K562 (cell line): ENCODE measurements around the gene GRB2. TPM values are rescaled to one million over a fixed set of nuclear protein-coding genes. Genes with fewer than 3 reads are reported as not detected.

Experiments used
- ASH1L ChIP-seq: fragments of 450-650 bp; IDR thresholded peaks from 2 replicates; pipeline ENCODE4 v1.6.1; 2018; ENCODE audit warnings: borderline replicate concordance, mild to moderate bottlenecking, low read depth; ENCODE audit not compliant: partially characterized antibody
- BCOR ChIP-seq: fragments of 450-650 bp; IDR thresholded peaks from 2 replicates; pipeline ENCODE4 v1.6.1; 2016
- CAMTA2 ChIP-seq: fragments of 250-450 bp; sonication (Bioruptor Pico); conservative IDR thresholded peaks from 2 replicates; pipeline ENCODE4 v1.5.1; 2022
- CBX3 ChIP-seq, 2 experiments: IDR thresholded peaks; 1 replicate in 1 of 2; 2 replicates in 1 of 2; pipeline ENCODE4 v1.6.1; 2012; ENCODE audit warnings: inconsistent platforms in 2 of 2, low read length in 2 of 2, borderline replicate concordance in 1 of 2, control low read depth in 1 of 2
- CHD2 ChIP-seq: IDR thresholded peaks from 2 replicates; pipeline ENCODE4 v1.6.1; 2011; ENCODE audit warnings: low read depth, low read length
- EWSR1 ChIP-seq: fragments of 450-650 bp; IDR thresholded peaks from 2 replicates; pipeline ENCODE4 v1.6.1; 2018; ENCODE audit warnings: borderline replicate concordance, mild to moderate bottlenecking, low read depth, moderate library complexity; ENCODE audit not compliant: partially characterized antibody
- FOXA1 ChIP-seq: fragments of 450-650 bp; IDR thresholded peaks from 2 replicates; pipeline ENCODE4 v1.6.1; 2016; ENCODE audit warnings: mild to moderate bottlenecking, borderline replicate concordance
- HDAC8 ChIP-seq: fragments of 450-650 bp; IDR thresholded peaks from 2 replicates; pipeline ENCODE4 v1.6.1; 2016; ENCODE audit warnings: mild to moderate bottlenecking, missing genetic modification characterization, moderate library complexity, missing compliant biosample characterization
- MYC ChIP-seq, 2 experiments: fragments of 250-450 bp in 1 of 2; sonication (Bioruptor Pico) in 1 of 2; IDR thresholded peaks; 2 replicates each; pipeline versions ENCODE4 v1.5.1 to v1.6.1; 2012 to 2021; ENCODE audit warnings: low read depth in 2 of 2, borderline replicate concordance in 1 of 2, improper control_type of control experiment in 1 of 2, low read length in 1 of 2, mild to moderate bottlenecking in 1 of 2, moderate library complexity in 1 of 2
- NFIX ChIP-seq: fragments of 250-450 bp; sonication (Bioruptor Pico); IDR thresholded peaks from 2 replicates; pipeline ENCODE4 v1.4.0; 2020; ENCODE audit warnings: low read depth, mild to moderate bottlenecking, moderate library complexity
- SETDB1 ChIP-seq: IDR thresholded peaks from one replicate; pipeline ENCODE4 v1.6.1; 2012; ENCODE audit warnings: low read length, control low read depth, inconsistent platforms
- SIX5 ChIP-seq, 2 experiments: IDR thresholded peaks; 2 replicates each; pipeline ENCODE4 v1.6.1; 2011; ENCODE audit warnings: low read length in 2 of 2, borderline replicate concordance in 1 of 2, low read depth in 1 of 2, mild to moderate bottlenecking in 1 of 2, moderate library complexity in 1 of 2; ENCODE audit not compliant: insufficient read depth in 1 of 2
- STAT5B ChIP-seq: fragments of 250-450 bp; sonication (Bioruptor Pico); IDR thresholded peaks from 2 replicates; pipeline ENCODE4 v1.8.0; 2021; ENCODE audit warnings: mild to moderate bottlenecking, inconsistent platforms
- U2AF1 ChIP-seq: fragments of 200-400 bp; formaldehyde crosslinking; optimal IDR thresholded peaks from 2 replicates; pipeline ENCODE3; 2017; ENCODE audit warnings: mild to moderate bottlenecking, low read depth, low read length, moderate library complexity
- ZNF274 ChIP-seq: IDR thresholded peaks from 2 replicates; pipeline ENCODE4 v1.6.1; 2011; ENCODE audit warnings: low read depth, mild to moderate bottlenecking, low read length, moderate library complexity, borderline replicate concordance
- polyA plus RNA-seq, 8 experiments: library from polyadenylated mRNA; depleted of rRNA in 4 of 8; stranded (reverse) in 5 of 8; unstranded in 3 of 8; fragments of >200 nt; fragmentation: Nextera tagmentation in 2 of 8; fragmentation: Illumina TruSeq in 1 of 8; extraction: Ambion mirVana in 2 of 8; extraction: Trizol in 1 of 8; gene quantifications; 2 replicates each; pipeline versions ENCODE4 v1.2.1 to v1.2.3, GENCODE V29; 2011 to 2014; ENCODE audit warnings: inconsistent platforms in 1 of 8, missing spikeins in 1 of 8
- total RNA-seq, 7 experiments: library from RNA; depleted of rRNA in 6 of 7; stranded (reverse); fragments of >200 nt in 6 of 7; fragmentation: Illumina TruSeq in 2 of 7; extraction: Trizol in 2 of 7; gene quantifications; 2 replicates each; pipeline versions ENCODE4 v1.2.1 to v1.2.3, GENCODE V29; 2011 to 2021; ENCODE audit warnings: low replicate concordance in 1 of 7
- TF ChIP-seq, protein P1 (sequence below): fragments of 250-450 bp; sonication (Bioruptor Pico); IDR thresholded peaks from 2 replicates; pipeline ENCODE4 v1.4.0; 2020; ENCODE audit warnings: mild to moderate bottlenecking
- TF ChIP-seq, protein P2 (sequence below): fragments of 200-800 bp; sonication (Bioruptor generic); IDR thresholded peaks from 2 replicates; pipeline ENCODE4 v1.6.1; 2017; ENCODE audit warnings: missing genetic modification characterization, missing compliant biosample characterization
- TF ChIP-seq, protein P3 (sequence below): sonication (generic); formaldehyde crosslinking; IDR thresholded peaks from 2 replicates; pipeline ENCODE4 v1.8.1; 2022; ENCODE audit warnings: missing genetic modification reagents
- TF ChIP-seq, protein P4 (sequence below): sonication (generic); formaldehyde crosslinking; IDR thresholded peaks from 2 replicates; pipeline ENCODE4 v1.8.0; 2022; ENCODE audit warnings: missing genetic modification reagents, mild to moderate bottlenecking, moderate library complexity, borderline replicate concordance
- TF ChIP-seq, protein P5 (sequence below): fragments of 450-650 bp; formaldehyde crosslinking; IDR thresholded peaks from 2 replicates; pipeline ENCODE4 v1.4.0; 2022; ENCODE audit warnings: missing genetic modification characterization

Gene GRB2
- total and polyA plus RNA-seq, 9 of the 15 experiments (the other 6 are each of a cell fraction or from before 2014, with no cell fraction given): 57.2 to 136 (median 84.8) TPM

DNA sequence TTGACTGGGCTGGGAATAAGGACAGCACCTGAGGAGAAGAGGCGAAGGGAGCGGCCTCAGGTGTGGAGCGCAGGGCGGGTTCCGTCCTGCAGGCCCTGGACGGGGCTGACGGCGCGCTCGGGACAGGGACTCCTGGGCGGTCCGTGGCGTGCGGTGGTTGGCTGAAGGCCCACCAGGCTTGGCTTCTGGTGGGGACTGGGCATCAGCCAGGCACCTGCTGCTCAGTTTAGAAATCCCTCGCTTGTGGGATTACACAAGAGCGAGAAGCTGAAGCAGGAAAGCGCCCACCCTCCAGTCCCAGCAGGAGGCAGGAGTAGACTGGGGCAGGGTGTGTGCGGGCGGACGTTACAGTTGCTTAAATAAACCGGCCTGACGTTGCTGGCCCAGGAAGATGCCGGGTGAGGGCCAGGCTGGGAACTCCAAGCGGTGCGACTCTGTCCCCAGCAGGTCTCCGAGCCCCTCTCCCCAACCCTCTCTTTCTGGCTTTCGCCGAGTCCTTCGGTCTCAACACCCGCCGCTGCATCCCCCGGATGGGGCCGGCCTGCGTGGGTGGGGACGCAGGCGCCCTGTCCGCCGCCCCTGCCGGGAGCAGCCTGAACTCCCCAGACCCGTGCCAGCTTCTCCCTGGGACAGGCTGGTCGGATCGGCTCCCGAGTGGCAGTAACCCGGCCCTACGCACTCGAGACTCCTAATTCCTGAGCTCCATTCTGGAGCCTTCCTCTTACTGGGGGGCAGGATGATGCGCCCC, 135.1 kb downstream of the GRB2 start (continued):
- TF ChIP-seq, protein P1, sequence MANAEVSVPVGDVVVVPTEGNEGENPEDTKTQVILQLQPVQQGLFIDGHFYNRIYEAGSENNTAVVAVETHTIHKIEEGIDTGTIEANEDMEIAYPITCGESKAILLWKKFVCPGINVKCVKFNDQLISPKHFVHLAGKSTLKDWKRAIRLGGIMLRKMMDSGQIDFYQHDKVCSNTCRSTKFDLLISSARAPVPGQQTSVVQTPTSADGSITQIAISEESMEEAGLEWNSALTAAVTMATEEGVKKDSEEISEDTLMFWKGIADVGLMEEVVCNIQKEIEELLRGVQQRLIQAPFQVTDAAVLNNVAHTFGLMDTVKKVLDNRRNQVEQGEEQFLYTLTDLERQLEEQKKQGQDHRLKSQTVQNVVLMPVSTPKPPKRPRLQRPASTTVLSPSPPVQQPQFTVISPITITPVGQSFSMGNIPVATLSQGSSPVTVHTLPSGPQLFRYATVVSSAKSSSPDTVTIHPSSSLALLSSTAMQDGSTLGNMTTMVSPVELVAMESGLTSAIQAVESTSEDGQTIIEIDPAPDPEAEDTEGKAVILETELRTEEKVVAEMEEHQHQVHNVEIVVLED (CRISPR knock-in tag): no peak
- TF ChIP-seq CHD2: no peak
- no peak for TF ChIP-seq ASH1L
- no peak for TF ChIP-seq EWSR1
- TF ChIP-seq NFIX (CRISPR knock-in tag): no peak
- TF ChIP-seq, protein P2, sequence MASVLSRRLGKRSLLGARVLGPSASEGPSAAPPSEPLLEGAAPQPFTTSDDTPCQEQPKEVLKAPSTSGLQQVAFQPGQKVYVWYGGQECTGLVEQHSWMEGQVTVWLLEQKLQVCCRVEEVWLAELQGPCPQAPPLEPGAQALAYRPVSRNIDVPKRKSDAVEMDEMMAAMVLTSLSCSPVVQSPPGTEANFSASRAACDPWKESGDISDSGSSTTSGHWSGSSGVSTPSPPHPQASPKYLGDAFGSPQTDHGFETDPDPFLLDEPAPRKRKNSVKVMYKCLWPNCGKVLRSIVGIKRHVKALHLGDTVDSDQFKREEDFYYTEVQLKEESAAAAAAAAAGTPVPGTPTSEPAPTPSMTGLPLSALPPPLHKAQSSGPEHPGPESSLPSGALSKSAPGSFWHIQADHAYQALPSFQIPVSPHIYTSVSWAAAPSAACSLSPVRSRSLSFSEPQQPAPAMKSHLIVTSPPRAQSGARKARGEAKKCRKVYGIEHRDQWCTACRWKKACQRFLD (CRISPR knock-in tag): peak; percentile 63; the same call in 1 of the 2 replicates
- no peak for TF ChIP-seq CBX3 (IDR thresholded peaks at IDR 0.05; ENCODE audit: borderline replicate concordance in 1 of 2, low read length in 2 of 2)
- 0 out of 2 replicates have a peak, but pooled peaks have one; percentile 12 for TF ChIP-seq MYC (IDR thresholded peaks at IDR 0.05; ENCODE audit: low read depth, low read length)
- TF ChIP-seq MYC (CRISPR knock-in tag; IDR thresholded peaks at IDR 0.05; ENCODE audit: borderline replicate concordance, low read depth): peak; percentile 75; the same call in 1 of the 2 replicates
- no peak for TF ChIP-seq SIX5 (IDR thresholded peaks at IDR 0.05; ENCODE audit: borderline replicate concordance in 1 of 2, insufficient read depth in 1 of 2, low read depth in 1 of 2, low read length in 2 of 2)
- no peak for TF ChIP-seq STAT5B
- no peak for TF ChIP-seq ZNF274
- TF ChIP-seq, protein P3, sequence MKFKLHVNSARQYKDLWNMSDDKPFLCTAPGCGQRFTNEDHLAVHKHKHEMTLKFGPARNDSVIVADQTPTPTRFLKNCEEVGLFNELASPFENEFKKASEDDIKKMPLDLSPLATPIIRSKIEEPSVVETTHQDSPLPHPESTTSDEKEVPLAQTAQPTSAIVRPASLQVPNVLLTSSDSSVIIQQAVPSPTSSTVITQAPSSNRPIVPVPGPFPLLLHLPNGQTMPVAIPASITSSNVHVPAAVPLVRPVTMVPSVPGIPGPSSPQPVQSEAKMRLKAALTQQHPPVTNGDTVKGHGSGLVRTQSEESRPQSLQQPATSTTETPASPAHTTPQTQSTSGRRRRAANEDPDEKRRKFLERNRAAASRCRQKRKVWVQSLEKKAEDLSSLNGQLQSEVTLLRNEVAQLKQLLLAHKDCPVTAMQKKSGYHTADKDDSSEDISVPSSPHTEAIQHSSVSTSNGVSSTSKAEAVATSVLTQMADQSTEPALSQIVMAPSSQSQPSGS (CRISPR knock-in tag): no peak
- TF ChIP-seq, protein P4, sequence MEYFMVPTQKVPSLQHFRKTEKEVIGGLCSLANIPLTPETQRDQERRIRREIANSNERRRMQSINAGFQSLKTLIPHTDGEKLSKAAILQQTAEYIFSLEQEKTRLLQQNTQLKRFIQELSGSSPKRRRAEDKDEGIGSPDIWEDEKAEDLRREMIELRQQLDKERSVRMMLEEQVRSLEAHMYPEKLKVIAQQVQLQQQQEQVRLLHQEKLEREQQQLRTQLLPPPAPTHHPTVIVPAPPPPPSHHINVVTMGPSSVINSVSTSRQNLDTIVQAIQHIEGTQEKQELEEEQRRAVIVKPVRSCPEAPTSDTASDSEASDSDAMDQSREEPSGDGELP (CRISPR knock-in tag): peak; percentile 48; the same call in 1 of the 2 replicates
- TF ChIP-seq FOXA1: no peak
- 0 out of 2 replicates have a peak, but pooled peaks have one; percentile 18 for TF ChIP-seq BCOR
- TF ChIP-seq, protein P5, sequence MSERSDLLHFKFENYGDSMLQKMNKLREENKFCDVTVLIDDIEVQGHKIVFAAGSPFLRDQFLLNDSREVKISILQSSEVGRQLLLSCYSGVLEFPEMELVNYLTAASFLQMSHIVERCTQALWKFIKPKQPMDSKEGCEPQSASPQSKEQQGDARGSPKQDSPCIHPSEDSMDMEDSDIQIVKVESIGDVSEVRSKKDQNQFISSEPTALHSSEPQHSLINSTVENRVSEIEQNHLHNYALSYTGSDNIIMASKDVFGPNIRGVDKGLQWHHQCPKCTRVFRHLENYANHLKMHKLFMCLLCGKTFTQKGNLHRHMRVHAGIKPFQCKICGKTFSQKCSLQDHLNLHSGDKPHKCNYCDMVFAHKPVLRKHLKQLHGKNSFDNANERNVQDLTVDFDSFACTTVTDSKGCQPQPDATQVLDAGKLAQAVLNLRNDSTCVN (CRISPR knock-in tag): no peak
- TF ChIP-seq U2AF1: no peak
- TF ChIP-seq SETDB1: no peak
- TF ChIP-seq CAMTA2: no peak
- TF ChIP-seq HDAC8 (tag): no peak
